Stimulated activated CD4-positive, alpha-beta T cell treated with anti-CD3 and anti-CD28 coated beads, Interleukin-12 subunit alpha, Interleukin-12 subunit beta, amount 100 ng/mL, for 48 hours (primary cell): ENCODE measurements around the gene GLRA3.
"Not testable (repeated sequence)": the region's sequence is repeated elsewhere in the genome, so short reads cannot be mapped to it uniquely, and the experiment has no call there.

Experiments used
- DNase-seq, 3 donors: peaks; one replicate each; pipeline ENCODE4 v3.0.0-alpha.2; 2020; ENCODE audit warnings: low read depth in 2 of 3, low spot score in 1 of 3

GLRA3 gene

DNA sequence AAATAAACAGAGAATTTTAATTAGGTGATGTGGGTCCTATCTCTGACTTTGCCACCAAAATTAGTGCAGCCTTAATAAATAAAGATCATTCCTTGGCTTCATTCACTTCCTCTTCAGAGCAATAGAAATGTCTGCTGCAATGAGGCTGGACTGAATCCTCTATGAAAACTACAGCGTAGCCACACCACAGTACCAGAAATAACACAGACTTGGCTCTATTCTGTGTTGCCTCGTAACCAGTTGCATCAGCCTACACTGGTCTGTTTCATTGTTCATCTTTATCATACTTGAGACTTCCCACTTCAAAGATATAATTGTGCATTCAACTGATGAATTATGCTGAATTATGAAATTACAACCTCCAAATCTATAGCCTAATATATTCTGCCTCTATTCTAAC is 15.8 kb downstream of the GLRA3 start:
- DNase-seq: no peak

DNA sequence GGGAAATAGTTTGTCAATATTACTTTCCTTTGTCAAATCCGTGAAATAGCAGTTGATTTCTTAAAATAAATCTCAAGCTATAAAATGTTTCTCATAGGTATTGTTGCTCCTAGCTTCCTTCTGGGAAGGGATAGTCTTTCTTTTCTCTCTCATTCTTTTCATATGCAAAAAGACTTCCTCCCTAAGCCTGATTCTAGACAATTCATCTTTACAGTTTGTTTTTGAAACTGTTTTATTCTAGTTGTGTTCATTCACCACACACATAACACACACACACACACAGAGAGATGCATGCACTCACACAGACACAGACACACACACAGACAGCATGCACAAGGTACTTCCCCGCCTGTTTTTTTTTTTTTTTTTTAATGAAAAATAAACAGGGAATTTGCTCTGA is 18.2 kb downstream of the GLRA3 start:
- no peak for DNase-seq

DNA sequence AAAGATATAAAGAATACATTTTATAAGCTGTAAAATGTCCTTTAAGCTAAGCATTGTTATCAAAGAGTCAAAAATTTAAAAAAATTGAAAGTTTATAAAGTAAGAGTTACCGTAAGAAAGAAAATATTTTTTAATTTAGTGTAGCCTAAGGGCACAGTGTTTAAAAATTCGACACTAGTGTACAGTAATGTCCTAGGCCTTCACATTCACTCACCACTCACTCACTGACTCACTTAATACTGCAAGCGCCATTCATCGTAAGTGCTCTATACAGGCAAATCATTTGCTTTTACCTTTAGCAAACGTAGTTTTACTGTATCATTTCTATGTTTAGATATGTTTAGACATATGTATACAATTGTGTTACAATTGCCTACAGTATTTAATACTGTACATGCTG is 20.2 kb downstream of the GLRA3 start:
- no peak for DNase-seq

DNA sequence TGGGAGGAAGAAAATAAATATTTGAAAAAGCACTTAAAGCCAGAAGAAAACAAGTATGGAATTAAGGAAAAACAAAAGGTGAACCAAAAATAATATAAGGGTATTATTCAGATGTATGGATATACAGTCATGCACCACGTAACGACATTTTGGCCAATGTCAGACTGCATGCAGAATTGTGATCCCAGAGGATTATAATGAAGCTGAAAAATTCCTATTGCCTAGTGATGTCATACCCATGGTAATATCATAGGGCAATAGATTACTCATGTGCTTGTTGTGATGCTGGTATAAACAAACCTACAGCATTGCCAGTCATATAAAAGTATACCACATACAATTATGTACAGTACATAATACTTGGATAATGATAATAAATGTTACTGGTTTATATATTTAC is 20.9 kb downstream of the GLRA3 start:
- DNase-seq: no peak

DNA sequence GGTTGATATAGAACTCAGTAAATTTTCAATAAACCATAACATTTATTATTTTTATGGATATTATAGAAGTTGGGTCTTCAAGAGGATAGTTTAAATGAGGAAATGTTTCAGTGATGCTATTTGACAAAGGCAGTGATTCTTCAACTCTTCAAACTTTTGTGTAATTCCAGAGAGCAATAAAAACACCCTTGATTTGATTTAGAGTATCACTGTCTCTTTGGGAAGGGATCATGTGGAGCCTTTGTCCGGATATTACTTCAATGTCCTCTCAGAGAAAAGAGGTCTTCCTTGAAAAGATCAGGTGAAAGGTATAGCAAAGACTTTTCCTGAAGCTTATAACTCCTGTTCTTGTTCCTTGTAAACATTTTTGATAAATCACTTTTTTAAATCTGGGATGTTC is 23.3 kb downstream of the GLRA3 start:
- no peak for DNase-seq

DNA sequence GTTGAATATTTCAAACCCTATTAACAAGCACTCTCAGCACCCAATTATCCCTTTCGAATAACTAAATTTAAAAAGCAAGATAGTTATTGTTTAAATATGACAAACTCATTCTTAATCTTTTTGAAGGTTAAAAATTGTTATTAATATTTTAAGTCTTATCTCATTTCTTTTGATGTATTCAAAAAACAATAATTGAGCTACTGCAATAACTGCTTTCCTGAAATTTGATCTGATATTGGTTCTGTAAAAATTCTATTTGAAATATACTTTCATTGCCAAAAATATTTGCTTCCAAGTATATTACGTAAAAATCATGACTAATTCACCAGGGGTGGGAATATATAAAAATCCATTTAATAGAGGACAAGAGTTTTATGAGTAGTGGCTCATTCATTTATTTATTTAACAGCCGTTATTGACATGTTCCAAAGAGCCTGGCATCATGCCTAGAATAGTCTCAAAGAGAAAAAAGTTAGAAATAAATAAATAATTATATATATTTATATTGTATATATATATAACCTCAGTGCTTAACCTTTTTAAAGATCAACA is 34.4 kb downstream of the GLRA3 start:
- no peak for DNase-seq

DNA sequence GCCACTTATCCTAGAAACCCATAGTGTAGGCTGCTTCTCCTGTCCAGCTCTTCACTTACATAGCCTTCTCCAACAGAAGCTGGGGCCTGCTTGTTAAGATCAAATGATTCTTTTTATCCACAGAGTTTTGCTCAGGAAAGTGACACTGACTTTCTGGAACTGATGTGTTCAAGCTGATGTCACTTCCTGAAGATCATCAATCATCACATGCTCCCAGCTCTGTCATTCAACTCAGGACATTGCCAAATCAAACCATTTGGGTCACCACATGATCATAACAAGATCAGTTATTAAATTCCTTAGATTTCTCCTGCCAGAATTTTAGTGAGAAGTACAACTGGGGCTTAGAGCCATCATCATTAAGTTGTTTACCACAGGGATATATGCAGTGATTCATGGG is 39.4 kb downstream of the GLRA3 start:
- no peak for DNase-seq

DNA sequence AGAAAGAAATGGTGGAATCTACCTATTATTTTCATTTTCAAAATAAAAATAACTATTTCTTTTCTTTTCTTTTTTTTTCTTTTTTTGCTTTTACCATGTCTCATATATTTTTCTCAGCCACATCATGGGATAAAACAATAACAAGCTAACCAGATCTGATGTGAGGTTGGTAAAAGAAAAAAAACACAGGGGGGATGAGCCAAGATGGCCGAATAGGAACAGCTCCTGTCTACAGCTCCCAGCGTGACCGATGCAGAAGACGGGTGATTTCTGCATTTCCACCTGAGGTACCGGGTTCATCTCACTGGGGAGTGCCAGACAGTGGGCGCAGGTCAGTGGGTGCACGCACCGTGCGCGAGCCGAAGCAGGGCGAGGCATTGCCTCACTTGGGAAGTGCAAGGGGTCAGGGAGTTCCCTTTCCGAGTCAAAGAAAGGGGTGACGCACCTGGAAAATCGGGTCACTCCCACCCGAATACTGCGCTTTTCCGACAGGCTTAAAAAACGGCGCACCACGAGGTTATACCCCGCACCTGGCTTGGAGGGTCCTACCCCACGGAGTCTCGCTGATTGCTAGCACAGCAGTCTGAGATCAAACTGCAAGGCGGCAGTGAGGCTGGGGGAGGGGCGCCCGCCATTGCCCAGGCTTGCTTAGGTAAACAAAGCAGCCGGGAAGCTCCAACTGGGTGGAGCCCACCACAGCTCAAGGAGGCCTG is 50.6 kb downstream of the GLRA3 start:
- not testable (repeated sequence) for DNase-seq

DNA sequence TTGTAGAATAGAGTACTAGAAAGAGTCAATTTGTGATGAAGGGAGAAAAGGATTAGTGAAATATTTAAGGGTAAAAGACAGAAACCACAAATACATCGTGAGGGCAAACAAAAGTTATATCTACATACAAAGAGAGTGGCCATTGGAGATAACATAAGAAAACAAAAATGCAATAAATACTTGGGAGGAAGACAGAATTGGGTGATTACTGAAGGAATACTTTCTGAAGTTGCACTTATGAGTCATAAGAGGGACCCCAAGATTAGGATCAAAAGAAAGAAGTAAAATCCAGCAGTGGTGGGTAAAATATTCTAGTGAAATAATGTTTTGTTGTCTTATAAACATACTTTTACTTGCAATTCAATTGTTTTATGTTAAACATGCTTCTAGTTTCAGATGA is 53.7 kb downstream of the GLRA3 start:
- DNase-seq: no peak

DNA sequence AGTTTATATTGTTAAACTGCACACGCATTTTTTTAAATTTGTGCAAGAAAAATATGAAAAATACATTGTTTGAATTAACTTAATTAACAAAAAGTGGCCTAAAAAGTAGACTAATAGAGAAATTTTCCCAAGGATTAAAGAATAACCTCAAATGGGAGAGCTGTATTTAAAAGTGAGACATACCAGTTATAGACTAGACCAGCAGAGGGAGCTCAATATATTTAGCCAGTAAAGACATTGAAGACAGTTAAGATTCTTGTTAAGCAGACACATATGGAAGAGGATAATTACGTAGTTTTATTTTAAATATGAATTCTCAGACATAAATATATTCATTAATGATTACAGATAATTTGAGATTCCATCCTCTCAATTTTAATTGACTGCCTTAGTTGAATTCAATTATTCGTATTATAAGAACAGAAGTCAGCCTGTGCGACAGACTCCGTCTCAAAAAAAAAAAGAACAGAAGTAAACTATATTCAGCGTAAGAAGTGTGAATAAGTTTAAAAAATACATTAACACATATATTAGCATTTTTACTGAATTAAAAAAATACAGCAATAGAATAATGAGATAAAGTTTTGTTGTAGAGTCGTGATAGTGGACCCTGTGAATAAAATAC is 64.8 kb downstream of the GLRA3 start:
- no peak for DNase-seq

DNA sequence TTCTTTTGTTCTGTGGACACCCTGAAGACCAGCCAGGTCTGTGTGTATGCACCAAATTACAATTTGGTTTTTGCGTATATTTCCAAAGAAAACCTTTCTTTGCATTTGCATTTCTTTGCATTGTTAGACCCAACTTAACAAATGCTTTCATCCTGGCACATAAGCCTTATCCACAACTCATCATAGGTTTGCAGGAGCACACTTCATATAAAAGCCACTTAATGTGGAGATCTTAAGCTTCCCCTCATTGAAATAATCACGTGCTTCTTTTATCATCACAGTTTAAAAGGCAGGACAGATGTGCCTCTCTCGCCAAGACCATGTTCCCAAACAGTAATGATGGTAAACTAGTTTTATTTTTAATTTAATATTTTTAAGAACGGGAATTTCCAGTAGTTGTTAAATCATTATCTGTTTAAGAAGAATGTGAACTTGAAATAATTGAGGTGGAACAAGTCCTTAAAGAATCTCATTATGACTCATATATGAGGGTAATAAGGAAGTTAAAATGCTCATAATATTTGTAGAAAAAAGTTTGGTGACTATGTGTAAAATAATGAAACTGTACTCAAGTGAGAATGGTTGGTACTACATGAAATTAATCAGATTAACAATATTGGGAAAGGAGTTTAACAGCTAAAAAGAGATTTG is 65.5 kb downstream of the GLRA3 start:
- no peak for DNase-seq

DNA sequence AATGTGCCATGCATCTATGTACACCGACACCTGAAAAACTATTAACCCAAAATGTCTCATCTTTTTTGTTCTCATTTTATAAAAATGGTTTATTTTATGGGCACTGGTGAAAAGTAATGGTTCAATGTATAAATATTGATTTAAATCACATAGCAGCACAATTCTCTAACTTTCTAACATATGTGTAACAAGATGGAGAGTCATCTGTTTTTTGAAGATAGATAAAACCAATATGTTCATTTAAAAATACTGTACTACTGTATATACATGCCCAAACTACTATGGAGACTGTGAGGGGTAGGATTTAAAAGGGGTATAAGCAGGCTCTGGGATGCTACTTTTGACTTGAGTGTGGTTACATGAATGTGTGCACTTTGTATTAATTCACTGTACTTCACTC is 67.6 kb downstream of the GLRA3 start:
- no peak for DNase-seq

DNA sequence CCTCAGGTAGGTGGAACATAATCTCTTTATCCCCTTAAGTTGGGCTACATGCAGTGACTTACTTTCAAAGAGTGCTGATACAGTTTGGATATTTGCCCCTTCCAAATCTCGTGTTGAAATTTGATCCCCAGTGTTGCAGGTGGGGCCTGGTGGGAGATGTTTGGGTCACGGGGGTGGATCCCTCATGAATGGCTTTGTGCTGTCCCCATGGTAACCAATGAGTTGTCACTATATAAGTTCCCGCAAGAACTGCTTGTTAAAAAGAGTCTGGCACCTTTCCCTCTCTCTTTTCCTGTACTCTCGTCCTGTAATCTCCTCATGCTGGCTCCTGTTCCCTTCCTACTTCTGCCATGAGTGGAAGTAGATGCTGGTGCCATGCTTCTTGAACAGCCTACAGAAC is 71.3 kb downstream of the GLRA3 start:
- no peak for DNase-seq

DNA sequence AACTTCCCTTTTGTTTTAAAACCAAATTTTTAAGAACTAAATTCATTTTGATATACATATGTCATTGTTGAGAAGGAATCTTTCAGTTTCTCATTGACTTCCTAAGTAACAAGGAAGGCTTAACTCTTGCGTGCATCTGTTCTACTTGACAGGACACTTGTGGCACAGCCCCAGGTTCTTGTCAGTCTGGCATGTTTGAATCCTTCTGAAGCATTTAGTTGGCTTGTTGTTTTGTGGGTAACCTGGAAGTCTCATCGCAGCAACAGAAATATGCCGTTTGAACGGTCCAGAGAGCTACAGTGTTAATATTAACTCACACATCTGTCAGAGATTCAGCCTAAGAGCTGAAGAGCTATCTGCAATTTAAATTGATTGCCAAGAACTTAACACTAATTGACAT is 76.0 kb downstream of the GLRA3 start:
- no peak for DNase-seq

DNA sequence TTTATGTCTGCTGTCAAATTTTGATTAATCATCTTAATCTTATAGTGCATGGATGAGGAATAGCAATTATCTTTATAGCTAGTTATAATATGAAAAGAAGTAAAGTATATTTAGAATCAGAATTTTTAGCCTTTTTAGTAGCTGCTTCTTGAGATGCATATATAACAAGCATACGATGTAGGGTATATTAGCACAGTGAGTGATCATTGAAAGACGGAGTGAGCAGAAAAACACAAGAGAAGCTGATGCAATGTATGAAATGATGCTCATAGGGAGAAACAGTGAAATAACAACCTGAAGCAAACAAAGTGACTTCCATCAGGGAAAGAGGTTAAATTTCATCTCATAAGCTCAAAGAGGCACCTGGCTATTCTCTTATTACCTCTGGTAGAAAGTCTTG is 77.0 kb downstream of the GLRA3 start:
- DNase-seq: no peak

DNA sequence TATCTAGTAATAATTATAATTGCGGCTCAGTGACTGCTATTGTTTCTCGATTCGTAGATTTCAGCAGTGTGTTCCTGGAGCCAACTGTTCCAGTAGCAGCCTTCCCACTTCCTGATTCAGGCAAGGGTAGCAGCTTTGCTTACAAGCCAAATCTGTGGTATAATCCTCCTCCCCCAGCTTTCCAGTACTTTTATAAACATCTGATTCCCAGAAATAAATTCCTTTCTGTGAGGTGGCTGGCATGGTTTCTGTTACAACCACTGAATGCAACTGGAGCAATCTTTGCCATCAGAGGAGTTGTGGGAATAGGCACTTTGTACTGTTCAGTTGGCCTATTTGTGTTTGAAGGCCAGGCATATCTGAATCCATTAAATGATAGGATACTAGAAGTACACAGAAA is 80.0 kb downstream of the GLRA3 start:
- no peak for DNase-seq

DNA sequence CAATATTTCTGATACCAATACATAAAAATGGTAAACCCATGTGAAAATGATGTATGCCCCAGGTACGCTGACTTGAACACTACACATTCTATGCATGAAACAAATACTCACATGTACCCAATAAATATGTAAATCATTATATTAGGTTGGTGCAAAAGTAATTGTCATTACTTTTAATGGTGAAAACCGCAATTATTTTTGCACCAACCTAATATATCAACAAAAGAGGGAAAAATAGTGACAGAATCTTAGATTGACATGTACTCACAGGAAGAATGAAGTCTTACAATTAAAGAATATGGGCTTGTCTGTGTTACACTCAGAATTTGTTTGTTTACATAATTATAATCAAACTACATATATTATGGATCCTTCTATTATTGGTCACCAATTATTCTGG is 82.3 kb downstream of the GLRA3 start:
- no peak for DNase-seq

DNA sequence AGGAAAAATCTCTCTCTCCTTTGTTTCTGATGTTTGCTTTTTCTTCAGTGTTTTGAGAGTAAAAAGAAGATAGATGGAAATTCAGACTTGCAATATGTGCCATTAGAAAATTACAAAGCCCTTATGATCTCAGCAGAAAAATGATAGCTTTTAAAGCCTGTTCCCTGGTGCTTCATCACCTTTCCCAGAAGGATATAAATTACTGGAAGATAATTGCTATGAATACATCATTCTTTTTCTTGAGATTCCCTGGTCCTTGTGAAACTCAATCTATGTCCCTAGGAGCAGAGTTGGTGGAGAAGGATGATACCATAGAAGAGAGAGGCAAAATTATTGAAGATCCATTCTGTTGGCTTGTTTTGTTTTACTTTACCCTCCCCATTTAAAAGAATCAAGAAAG is 86.5 kb downstream of the GLRA3 start:
- DNase-seq: no peak

DNA sequence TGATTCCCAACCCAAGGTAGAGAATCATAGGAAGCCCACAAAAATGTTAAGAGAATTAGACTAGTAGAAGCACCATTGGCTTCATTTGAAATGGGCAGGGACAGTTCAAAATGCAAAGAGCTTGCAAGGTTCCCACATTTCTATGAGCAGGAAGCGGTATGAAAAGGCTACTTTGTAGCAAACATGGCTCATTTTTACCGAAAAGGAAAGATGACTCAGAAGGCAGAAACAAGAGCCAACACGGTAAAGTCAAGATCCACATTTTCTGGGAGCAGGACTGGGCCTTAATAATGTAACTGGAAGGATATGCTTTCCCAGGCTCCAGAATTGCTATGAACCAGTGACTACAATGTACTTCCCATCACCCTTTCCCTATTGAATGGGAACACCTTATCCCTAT is 89.5 kb downstream of the GLRA3 start:
- no peak for DNase-seq

DNA sequence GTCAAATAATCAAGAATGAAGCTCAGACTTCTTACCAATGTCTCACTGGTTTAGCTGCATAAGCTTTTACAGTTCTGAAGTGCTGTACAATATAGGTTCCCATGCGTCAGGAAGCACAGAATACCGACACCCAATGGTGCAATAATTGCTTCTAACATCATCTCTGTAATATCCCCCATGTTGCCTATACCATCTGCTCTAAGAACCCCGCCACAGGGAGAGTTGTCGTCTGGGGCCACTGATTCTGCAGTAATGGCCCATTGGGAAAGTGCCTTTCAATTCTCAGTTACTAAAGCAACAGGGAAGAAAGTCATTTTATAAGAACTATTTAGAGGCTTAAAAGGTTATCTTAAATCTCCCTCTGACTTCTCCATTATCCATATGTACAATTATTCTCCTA is 94.9 kb downstream of the GLRA3 start:
- no peak for DNase-seq

DNA sequence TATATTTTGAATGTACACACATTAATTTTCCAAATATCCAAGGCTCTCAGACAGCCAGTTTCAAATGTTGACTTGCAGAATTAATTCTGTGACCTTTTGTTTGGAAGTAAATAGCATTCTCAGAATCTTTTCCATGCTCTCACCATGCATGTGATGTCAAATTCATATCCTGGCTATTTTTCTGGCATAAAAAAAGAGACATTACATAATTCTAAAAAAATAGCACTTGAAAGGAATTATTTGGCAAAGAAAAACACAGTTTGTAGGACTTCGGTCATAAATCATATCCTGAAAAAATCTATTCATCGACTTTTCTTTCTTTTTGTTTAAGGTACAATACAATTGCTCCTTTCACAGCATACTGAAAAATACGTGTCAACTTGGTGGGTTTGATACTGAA is 111.2 kb downstream of the GLRA3 start:
- DNase-seq: no peak

DNA sequence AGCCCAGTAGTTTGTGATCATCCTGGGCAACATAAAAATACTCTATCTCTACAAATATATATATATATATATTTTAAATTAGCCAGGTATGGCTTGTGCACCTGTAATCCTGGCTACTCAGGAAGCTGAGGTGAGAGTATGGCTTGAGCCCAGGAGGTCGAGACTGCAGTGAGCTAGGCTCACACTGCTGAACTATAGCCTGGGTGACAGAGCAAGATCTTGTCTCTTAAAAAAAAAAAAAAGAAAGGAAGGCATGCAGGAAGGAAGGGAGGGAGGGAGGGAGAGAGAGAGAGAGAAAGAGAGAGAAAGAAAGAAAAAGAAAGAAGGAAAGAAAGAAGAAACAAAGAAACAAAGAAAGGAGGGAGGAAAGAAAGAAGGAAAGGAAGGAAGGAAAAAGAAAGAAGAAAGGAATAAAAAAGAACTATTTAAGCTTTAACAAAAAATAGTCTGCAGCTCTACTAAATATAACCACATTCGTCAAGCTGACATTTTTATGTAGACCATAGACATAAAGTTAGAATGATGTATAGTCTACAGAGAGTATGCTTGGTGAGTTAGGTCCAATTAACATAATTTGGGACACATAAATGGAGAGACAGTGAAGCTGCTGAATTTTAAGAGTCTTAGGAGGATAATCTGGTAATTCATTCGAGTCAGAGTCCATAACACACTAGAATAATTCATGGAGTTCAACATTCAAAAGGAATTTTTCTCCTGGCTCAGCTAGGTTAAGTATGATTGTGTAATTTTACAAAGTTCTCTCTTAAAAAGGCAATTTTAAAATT is 111.9 kb downstream of the GLRA3 start:
- no peak for DNase-seq
